Epithelial cell of prostate (primary cell): ENCODE data around the gene MEDAG.

ENCODE experiments used
- DNase-seq: peaks from one replicate; pipeline ENCODE4 v3.0.0-alpha.2; 2011; ENCODE audit warnings: low read depth, low spot score
- H3K27ac ChIP-seq: fragments of 450-650 bp; 2 replicates; pipeline ENCODE4 v1.5.1; 2017; ENCODE audit warnings: mild to moderate bottlenecking

Gene MEDAG

DNA sequence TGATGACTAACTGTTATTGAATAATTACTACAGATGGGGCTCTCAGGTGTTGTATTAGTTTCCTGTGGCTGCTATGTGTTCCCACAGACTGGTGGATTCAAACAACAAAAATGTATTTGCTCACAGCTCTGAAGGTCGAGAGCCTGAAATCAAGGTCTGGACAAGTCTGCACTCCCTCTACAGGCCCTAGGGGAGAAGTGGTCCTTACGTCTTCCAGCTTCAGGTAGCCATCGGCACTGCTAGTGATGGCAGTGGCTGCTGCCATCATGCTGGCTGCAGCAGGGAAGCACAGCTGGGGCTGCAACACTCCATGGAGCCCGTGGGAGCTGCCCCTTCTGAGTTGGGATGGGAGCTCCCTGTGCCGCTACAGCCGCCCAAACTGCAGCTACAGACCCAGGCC is 28.3 kb downstream of the MEDAG start:
- DNase-seq = no peak
- no peak overlapping the region for H3K27ac ChIP-seq

DNA sequence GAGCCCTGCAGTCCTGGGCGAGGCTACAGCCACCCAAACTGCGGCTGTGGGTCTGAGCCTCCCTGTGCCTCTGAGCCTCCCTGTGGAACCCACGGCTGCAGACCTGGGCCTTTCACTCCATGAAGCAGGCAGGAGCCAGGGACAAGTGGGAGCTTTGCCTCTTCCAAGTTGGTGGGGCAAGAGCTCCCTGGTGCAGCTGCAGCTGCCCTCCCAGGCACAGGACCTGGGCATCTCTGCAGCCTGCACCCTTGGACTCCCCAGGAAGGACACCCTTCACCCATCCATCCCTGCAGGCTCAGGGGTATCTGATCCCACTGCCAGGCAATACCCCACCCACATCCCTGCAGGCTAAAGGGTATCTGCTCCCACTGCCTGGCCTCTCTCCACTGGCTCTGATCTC is 28.7 kb downstream of the MEDAG start:
- no peak overlapping the region for H3K27ac ChIP-seq
- no peak for DNase-seq

DNA sequence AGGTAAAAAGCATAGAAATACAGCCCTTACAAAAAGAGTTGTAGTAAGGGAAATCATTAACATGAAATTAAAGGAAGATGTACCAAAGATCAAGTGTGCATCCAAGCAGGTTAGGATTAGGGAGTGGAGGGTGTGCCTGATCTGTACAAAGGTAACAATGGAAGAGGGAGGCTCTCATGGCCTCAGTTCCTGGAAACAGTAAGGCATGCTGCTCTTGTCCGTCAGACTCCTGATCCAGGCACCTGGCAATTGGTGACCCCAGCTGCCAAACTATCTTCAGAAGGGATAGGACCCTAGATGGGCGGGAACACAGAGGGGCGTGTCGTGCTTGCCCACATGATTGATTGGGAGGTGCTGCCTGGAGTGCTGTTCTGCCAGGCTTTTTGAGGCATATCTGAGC is 30.9 kb downstream of the MEDAG start:
- DNase-seq = no peak
- no peak overlapping the region for H3K27ac ChIP-seq

DNA sequence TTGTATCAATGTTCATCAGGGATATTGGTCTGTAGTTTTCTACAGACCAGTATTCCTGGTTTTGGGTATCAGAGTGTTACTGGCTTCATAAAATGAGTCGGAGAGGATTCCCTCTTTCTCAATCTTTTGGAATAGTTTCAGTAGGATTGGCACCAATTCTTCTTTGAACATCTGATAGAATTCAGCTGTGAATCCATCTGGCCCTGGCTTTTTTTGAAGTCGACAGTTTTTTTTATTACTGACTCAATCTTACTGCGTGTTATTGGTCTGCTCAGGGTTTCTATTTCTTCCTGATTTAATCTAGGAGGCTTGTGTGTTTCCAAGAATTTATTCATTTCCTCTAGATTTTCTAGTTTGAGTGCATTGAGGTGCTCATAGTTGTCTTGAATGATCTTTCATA is 37.8 kb downstream of the MEDAG start:
- no peak for DNase-seq

DNA sequence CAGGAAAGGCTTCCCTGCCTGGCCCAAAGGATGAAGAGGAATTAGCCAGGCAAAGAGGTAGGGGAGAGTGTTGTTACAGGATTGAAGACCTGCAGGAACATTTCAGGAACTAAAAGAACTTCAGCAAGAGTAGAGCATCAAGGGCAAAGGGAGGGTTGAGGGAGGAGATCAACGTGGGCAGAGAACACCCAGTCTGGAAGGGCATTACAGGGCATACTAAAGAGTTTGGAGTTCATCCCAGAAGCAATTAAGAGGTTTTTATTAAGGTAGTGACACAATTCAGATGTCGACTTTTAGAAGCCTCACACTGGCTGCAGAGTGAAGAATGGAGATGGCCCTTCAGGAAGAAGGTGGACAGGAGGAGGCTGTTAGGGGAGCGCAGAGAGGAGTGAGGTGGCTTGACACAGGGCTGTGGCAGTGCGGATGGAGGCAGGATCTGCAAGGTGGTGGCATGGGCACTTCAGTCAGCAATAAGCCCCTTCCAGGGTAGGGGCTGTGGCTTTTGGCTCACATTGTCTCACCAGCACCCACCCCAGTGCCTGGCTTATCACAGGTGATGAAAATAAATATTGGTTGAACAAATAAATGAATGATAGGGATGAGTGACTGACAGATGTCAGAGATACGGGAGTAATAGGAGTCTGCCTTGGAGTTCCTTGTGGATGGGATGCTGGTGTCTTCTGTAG is 51.3 kb downstream of the MEDAG start:
- H3K27ac ChIP-seq = no peak overlapping the region

More for the DNA sequence above, 37.8 kb downstream of the MEDAG start:
- H3K27ac ChIP-seq = no peak overlapping the region

DNA sequence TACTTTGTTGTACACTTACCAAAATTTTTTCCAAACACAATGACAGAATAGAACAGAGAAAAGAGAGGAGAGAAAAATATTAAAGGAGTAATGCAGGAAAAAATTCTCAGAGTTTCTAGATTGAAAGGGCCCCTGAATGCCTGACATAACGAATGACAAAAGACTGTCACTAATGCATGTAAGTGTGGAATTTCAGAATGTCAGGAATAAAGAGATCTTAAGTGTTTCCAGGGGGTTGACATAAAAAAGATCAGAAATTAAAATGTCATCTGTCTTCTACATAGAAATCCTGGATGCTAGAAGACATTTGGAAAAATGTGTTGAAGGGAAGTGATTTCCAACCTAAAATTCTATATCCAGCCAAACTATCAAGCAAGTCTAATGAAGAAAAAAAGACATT is 53.6 kb downstream of the MEDAG start:
- H3K27ac ChIP-seq = no peak overlapping the region
- no peak for DNase-seq

More for the DNA sequence above, 51.3 kb downstream of the MEDAG start:
- no peak for DNase-seq

DNA sequence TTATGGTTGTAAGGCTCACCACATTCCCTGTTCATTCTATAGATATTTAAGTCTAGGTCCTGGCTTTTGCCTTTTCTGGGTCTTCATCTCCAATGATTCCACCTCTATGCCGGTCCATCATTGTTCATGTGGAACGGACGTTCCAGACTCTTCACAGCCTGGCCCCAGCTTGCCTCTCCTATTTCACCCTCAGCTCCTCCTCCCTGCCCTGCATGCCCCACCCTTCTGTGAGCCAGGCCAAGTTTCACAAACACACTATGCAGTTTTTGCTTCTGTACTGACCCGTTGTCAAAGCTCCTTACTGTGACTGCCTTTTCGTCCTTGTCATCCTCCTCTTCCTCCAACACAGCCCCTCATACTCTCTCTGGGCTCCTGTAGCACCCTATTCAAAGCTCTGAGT is 57.7 kb downstream of the MEDAG start:
- no peak overlapping the region for H3K27ac ChIP-seq
- no peak for DNase-seq

DNA sequence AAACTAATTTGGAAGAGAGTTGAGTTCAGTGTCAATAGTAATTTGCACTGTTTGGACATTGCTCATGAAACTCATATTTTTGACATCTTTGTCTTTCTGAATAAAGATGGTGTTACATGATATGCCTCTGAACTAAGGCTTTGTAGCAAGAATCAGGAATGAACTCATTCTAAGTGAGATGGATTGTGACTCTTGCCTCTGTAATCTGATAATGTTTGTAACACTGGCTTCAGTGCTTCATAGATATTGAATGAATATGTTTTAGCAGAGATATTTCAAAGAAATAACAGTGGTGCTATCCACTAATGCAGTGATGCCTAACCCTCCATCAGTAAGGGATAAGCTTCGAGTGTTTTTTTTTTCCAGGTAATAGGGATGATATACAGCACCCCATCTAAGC is 59.3 kb downstream of the MEDAG start:
- DNase-seq = no peak
- H3K27ac ChIP-seq = no peak overlapping the region

DNA sequence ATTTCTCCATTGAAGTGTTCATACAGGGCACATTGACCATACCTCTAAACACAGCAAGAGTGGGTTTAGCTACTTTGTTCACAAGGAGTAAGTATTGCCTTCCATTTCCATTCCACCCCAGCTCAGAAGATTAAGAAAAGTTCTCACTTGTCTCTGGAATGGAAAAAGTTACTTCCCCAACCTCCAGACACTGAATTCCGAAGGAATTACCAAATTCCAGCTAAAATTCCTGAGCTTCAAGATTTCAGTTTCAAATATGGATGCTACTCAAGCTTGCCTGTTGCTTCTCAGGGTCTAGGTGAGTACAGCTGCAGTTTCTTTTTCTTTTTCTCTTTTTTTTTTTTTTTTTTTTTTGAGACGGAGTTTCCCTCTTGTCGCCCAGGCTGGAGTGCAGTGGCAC is 60.0 kb downstream of the MEDAG start:
- H3K27ac ChIP-seq = no peak overlapping the region
- DNase-seq = no peak

DNA sequence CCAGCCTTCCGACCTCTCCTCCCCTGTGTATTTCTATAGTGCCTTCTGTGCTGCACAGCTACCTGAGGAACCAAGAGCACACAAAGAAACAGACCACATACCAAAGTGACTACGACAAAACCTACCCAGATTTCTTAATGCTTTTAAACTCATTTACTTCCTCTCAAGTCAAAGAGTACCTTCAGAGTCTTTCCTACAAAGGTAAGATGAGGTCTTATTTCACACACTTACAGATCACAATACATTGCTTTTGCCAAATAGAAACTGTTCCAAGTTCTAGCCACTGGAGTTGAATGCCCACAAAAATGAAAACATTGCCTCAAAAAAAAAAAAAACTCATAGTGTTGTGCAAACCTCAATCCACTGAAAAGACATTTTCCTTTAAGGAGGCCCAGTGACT is 62.8 kb downstream of the MEDAG start:
- DNase-seq = no peak
- no peak overlapping the region for H3K27ac ChIP-seq

DNA sequence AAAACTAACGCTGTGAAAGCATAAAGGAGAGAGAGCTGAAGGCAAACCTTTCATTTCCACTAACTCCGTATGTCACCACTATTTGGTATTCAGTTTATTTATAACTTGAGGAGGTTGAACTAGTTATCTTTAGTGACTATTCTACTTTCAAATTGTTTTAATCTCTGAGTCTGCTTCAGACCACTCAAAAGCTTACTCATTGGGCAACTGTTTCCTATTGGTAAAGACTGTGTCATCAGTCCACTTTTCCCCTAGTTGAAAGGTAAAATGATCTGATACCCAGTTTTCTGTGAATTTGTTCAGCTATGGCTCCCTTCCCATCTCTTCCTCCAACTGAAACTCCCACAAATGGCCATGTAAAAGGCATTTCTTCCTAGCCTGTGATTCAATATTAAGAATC is 65.5 kb downstream of the MEDAG start:
- H3K27ac ChIP-seq = no peak overlapping the region
- DNase-seq = no peak

DNA sequence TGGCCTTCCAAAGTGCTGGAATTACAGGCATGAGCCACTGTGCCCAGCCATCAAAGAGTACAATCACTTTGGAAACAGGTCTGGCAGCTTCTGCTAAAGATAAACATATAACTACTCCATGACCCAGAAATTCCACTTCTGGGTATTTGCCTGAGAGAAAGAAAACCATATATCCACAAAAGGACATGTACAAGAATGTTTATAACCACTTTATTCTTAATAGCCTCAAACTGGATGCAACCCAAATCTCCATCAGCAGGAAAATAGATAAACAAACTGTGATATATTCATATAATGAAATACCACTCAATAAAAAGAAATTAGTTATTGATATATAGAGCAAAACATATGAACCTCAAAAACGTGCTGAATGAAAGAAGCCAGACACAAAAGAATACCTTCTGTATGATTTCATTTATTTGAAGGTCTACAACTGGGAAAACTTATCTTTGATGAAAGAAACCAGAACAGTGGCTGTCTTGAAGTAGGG is 66.9 kb downstream of the MEDAG start:
- H3K27ac ChIP-seq = no peak overlapping the region
- DNase-seq = no peak

DNA sequence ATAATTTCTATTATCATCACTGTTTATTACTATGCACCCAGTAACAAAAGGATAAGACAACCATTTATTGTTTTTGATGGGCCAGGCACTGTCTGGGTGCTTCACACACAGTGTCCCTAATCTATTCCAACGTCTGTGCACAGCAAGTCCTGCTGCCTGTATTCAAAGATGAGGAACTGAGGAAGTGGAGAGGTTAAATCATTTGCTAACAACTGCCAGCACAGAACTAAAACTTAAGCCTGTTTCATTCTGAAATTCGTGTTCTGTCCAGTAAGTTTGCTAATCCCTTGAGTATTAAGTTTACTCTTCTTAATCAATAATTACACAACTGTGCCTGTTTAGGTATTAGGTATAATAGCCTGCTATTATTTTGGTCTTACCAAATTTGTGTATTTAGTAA is 68.3 kb downstream of the MEDAG start:
- no peak overlapping the region for H3K27ac ChIP-seq
- no peak for DNase-seq
